Measurements from ENCODE around the gene NXPH4. TPM values are rescaled to one million over a fixed set of nuclear protein-coding genes. Genes with fewer than 3 reads are reported as not detected.

Gene NXPH4
- total RNA-seq, 1 experiment from 2014 or later, result 20.0 TPM

DNA sequence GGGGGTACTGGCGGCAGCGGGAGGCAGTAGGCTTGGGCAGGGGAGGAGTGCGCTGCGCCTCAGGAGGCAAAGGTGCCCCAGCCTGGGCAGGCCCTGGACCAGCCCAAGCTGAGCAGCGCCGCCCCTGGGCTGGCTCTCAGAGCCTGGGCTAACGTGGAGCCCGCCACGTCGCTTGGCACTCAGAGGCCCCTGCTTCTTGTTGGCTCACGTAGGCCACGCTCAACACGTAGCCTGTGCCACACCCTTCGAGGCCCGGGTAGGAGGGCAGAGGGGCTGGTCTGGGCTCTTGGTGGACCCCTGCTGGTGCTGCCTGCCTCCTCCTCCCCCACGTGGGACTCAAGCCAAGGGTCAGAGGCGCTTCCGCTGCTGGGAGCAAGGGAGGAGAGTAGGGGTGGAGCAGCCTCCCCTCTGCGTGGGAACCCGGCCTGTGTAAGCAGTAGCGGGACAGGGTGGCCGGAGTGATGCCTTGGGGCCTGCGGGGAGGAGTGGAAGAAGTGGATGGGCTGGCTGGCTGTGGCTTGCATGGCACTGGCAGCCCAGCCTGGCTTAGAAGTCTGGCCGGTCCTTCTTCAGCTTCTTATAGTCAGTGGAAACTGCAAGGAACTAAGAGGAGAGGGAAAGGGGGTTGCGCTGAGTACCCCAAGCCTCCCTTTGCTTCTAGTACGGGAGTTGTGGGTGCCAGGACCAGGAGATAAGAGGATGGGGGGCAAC, 18.6 kb downstream of the NXPH4 start (continued):
- TF ChIP-seq, protein P1, sequence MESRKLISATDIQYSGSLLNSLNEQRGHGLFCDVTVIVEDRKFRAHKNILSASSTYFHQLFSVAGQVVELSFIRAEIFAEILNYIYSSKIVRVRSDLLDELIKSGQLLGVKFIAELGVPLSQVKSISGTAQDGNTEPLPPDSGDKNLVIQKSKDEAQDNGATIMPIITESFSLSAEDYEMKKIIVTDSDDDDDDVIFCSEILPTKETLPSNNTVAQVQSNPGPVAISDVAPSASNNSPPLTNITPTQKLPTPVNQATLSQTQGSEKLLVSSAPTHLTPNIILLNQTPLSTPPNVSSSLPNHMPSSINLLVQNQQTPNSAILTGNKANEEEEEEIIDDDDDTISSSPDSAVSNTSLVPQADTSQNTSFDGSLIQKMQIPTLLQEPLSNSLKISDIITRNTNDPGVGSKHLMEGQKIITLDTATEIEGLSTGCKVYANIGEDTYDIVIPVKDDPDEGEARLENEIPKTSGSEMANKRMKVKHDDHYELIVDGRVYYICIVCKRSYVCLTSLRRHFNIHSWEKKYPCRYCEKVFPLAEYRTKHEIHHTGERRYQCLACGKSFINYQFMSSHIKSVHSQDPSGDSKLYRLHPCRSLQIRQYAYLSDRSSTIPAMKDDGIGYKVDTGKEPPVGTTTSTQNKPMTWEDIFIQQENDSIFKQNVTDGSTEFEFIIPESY (IDR thresholded peaks at IDR 0.05; ENCODE audit: extremely low read depth, insufficient replicate concordance, low read length), result no peak
- TF ChIP-seq POLR2AphosphoS5 (IDR thresholded peaks at IDR 0.05; ENCODE audit: low read depth, low read length) (no peak; the same call in 1 of the 2 replicates), POLR2A (IDR thresholded peaks at IDR 0.05; ENCODE audit: borderline replicate concordance, extremely low read depth, insufficient read depth, insufficient read length) (no peak)

DNA sequence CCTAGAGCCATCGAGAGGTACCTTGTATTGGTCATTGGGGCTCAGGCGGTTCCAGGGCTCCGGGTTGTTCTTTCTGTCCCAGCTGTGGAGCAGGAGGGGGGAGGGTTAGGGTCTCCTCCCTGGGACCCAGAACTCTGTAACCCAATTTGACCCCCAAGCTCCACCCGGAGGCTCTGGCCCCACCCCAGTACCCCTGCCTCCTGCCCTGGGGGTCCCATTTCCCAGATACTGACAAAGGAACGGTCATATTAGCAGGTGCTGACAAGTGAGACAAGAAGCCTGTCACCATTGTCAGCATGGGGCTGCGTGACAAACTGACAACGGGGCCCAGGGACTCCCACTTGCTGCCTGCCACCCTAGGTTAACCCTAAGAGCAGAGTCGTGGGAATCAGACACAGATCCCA, 19.1 kb downstream of the NXPH4 start:
- Histone ChIP-seq H2AFZ (ENCODE audit: low read depth, low read length, poor library complexity, severe bottlenecking) (no peak overlapping the region), H3K4me3 (replicated peaks in 1 of 2; ENCODE audit: low read depth in 1 of 2, low read length in 2 of 2) (no peak overlapping the region), H3K4me2 (ENCODE audit: low read length) (no peak overlapping the region), H3K9me3 (ENCODE audit: control insufficient read depth in 1 of 2, insufficient read depth in 1 of 2, low read depth in 1 of 2, low read length in 2 of 2) (no peaks in the 10 kb centered on the region), H3K4me1 (ENCODE audit: control insufficient read depth in 1 of 2, insufficient read depth in 2 of 2, low read length in 2 of 2) (peaks cover 18 to 25% of the 10 kb centered on the region in 2 experiments), H3K9me2 (ENCODE audit: insufficient read depth) (no peaks in the 10 kb centered on the region), H3K79me2 (ENCODE audit: insufficient read depth, low read length) (peaks cover 18% of the 10 kb centered on the region), H3K27me3 (ENCODE audit: insufficient read depth, low read length) (peaks cover 4% of the 10 kb centered on the region; the same call in 1 of the 2 replicates), H3K36me3 (ENCODE audit: control insufficient read depth in 1 of 2, insufficient read depth in 2 of 2, low read length in 2 of 2) (peaks cover 15 to 34% of the 10 kb centered on the region in 2 experiments), H3K9ac (ENCODE audit: low read length) (no peak overlapping the region), H4K20me1 (ENCODE audit: insufficient read depth) (no peaks in the 10 kb centered on the region), H3K27ac (ENCODE audit: low read depth, low read length) (no peak overlapping the region)
- ChIA-PET RAD21 (ENCODE audit: low non-redundant PET in 1 of 2, low total read pairs in 2 of 2, uncharacterized antibody in 2 of 2, unreplicated experiment in 2 of 2) (no interaction called here), POLR2A (no interaction called here), CTCF (no interaction called here)
- DNase-seq (ENCODE audit: low read depth, low spot score) (no peak), ATAC-seq (no peak)
- intact Hi-C loops (cut with micrococcal nuclease), result no loop called here
- no peak for TF ChIP-seq EZH2 (IDR thresholded peaks at IDR 0.05)
- TF ChIP-seq, protein P2, sequence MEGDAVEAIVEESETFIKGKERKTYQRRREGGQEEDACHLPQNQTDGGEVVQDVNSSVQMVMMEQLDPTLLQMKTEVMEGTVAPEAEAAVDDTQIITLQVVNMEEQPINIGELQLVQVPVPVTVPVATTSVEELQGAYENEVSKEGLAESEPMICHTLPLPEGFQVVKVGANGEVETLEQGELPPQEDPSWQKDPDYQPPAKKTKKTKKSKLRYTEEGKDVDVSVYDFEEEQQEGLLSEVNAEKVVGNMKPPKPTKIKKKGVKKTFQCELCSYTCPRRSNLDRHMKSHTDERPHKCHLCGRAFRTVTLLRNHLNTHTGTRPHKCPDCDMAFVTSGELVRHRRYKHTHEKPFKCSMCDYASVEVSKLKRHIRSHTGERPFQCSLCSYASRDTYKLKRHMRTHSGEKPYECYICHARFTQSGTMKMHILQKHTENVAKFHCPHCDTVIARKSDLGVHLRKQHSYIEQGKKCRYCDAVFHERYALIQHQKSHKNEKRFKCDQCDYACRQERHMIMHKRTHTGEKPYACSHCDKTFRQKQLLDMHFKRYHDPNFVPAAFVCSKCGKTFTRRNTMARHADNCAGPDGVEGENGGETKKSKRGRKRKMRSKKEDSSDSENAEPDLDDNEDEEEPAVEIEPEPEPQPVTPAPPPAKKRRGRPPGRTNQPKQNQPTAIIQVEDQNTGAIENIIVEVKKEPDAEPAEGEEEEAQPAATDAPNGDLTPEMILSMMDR (IDR thresholded peaks at IDR 0.05 in 2 of 3, conservative IDR thresholded peaks at IDR 0.05 in 1 of 3; ENCODE audit: borderline replicate concordance in 1 of 3, insufficient read depth in 1 of 3, low read depth in 2 of 3, low read length in 2 of 3), result no peak
- no peak for TF ChIP-seq POLR2A (IDR thresholded peaks at IDR 0.05; ENCODE audit: borderline replicate concordance, extremely low read depth, insufficient read depth, insufficient read length)
- no peak for TF ChIP-seq CEBPB (IDR thresholded peaks at IDR 0.05; ENCODE audit: low read depth)
- TF ChIP-seq EZH2phosphoT487 (IDR thresholded peaks at IDR 0.05; ENCODE audit: borderline replicate concordance), result no peak
- TF ChIP-seq SRF (IDR thresholded peaks at IDR 0.05; ENCODE audit: low read depth), result no peak
- no peak for TF ChIP-seq RAD21 (IDR thresholded peaks at IDR 0.05; ENCODE audit: low read depth)
- TF ChIP-seq, protein P1 (IDR thresholded peaks at IDR 0.05; ENCODE audit: extremely low read depth, insufficient replicate concordance, low read length), result no peak
- TF ChIP-seq POLR2AphosphoS5 (IDR thresholded peaks at IDR 0.05; ENCODE audit: low read depth, low read length), result no peak
- no TSS peak for BruUV-seq (replicated peaks)

Data from HCT116 (cell line).